Measurements from ENCODE around the gene GAB3.
"Not testable (repeated sequence)": the region's sequence is repeated elsewhere in the genome, so short reads cannot be mapped to it uniquely, and the experiment has no call there.

Gene GAB3

DNA sequence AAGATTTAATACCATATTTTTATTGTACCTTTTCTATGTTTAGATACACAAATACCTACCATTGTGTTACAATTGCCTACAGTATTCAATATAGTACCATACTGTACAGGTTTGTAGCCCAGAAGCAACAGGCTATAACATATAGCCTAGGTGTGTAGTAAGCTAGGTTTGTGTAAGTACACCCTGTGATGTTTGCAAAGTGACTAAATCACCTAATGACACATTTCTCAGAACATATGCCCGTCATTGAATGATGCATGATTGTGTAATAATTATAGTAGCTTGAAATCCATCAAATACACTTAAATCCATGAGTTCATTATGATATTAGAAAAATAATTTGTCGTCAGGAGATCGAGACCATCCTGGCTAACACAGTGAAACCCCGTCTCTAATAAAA is 30.8 kb downstream of the GAB3 start:
- no peak for DNase-seq (ENCODE audit: low spot score)

- no peak for DNase-seq (ENCODE audit: low spot score)
These were observed 31.7 kb downstream of the GAB3 start for GRCh38 chrX:154719132-154719675.

DNA sequence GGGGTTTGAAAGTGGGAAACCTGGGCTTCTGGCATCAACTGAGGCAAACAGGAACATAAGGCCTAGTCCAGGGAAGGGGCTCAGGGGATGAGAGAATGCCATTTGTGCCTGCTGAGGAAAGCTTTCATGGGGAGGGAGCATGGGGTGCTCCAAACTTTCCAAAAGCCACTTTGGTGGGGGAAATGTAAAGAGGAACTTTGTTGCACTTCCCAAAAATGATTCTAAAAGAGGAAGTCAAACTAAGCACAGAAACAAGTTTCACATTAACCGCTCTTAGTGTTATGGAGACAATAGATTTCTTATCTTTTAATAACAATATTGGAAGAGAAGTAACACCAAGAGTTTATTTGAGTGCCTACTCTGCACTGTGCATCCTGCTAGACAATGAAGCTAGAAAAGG is 32.3 kb downstream of the GAB3 start:
- no peak for DNase-seq (ENCODE audit: low spot score)

DNA sequence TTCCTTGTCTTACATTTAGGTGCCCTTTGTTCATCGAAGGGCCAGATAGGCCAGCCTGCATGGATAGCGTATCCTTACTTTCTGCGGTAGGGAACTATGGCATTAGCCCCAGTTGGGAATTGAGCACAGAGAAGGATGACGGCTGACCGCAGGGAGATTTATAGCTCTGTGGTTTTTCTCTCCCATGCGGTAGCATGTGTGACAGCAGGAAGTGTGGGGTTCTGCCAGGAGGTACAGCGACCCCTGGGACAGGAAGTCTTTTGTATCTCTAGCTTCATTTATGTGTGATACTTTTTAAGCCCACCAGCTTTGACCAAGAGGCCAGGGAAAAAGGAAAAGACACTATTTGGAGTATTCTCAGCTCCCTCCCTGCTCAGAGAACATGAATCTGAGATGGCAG is 33.1 kb downstream of the GAB3 start:
- DNase-seq (ENCODE audit: low spot score), result peak; percentile 34

- DNase-seq (ENCODE audit: low spot score), result no peak
These were observed 35.1 kb downstream of the GAB3 start for GRCh38 chrX:154715825-154716224.

- DNase-seq (ENCODE audit: low spot score), result peak; percentile 51
These were observed 36.0 kb downstream of the GAB3 start for GRCh38 chrX:154714925-154715324.

- DNase-seq (ENCODE audit: low spot score), result peak; percentile 34
These were observed 37.8 kb downstream of the GAB3 start for GRCh38 chrX:154712781-154713740.

DNA sequence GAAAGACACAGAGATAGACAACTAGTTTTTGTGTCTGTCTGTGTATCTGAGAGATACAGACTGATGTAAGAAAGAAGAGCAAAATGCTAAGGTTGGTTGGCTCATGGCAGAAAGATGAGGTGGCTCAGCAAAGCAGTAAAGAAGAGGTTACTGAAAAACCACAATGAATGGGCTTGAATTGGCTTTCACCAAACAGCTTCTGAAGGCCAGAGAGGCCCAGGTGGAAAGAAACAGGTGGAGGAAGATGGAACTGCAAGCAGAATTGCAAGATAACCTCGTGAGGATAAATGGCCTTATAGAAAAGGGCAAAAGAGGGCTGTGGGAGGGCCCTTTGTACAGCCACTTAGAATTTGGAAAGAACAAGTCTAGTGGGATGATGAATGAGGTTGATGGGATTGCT is 39.6 kb downstream of the GAB3 start:
- no peak for DNase-seq (ENCODE audit: low spot score)

DNA sequence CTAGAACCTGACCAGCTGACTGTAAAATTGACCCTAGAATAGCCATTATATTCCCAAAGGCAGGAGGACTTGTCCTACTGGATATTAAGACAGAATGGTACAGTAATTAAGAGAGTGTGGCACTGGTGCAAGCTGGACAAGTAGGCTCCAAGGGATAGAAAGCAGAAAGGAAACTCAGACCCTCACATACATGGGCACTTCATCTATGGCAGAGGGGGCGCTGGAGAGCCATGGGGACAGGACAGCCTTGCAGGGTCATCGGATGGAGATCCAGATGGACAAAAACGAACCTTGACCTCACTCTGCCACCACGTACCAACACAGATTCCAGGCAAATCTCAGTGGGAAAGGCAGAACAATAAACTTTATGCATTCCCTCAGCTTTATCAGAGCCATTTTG is 40.6 kb downstream of the GAB3 start:
- DNase-seq (ENCODE audit: low spot score), result no peak

DNA sequence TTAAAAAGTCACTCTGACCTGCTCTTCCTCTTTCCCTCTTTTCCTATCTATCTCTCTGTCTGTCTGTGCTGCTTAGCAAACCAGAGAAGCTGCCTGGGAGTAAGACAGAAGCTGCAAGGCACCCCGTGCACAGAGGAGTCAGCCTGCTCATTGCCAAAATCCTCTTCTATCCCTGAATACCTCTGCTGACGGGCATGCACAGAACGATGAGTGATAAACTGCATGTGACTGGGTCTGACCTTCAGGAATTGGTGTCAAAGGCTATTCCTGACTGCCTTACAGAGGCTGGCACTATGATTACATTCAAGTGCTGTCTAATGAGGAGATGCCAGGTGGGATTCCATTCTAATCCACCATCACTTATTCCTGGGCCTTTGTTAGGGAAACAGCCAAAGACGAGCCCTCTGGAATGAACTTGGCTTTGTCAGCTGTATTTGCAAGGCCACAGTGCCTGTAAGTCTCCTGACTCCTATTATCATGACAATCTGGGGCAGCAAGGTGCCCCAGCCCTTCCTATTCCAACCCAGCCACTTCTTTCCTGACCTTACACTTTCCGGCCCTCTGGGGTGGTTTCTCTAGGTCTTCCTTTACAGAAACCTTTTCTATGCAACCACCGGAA is 52.1 kb downstream of the GAB3 start:
- DNase-seq (ENCODE audit: low spot score), result no peak

DNA sequence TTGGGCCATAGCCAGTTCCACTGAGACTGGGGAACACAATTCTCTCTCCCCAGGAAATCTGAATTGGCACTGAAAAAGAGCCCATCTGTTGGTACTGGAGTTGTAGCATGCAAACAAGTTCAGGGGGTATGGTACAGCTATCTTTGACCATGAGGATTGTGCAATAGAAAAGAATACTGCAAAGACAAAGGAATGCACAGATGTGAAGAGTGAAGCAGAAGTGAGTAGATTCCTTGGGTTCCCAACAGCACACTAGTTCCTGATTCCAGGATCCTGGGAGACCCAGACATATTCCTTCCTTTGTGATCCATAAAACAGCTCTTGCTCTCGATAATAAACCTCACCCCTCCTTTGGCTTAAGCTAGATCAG is 54.2 kb downstream of the GAB3 start:
- DNase-seq (ENCODE audit: low spot score), result no peak

GRCh38 chrX:154695911-154696675 is 54.8 kb downstream of the GAB3 start:
- peak; percentile 55 for DNase-seq (ENCODE audit: low spot score)

DNA sequence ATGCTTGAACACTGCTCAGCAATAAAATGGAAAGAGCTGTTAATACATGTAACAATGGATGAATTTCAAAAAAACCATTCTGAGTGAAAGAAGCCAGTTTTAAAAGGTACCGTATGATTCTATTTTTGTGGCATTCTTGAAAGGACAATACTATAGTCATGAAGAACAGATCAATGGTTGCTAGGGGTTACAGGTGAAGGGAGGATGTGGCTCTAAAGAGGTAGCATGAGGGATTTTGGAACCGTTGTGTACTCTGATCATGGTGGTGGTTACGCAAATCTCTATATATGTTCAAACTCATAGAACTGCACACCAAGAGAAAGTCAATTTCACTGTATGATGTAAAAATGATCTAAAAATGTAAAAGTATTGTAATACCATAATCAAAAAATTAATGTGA is 57.5 kb downstream of the GAB3 start:
- no peak for DNase-seq (ENCODE audit: low spot score)

- not testable (repeated sequence) for DNase-seq (ENCODE audit: low spot score)
These were observed 60.4 kb downstream of the GAB3 start for GRCh38 chrX:154690438-154690837.

DNA sequence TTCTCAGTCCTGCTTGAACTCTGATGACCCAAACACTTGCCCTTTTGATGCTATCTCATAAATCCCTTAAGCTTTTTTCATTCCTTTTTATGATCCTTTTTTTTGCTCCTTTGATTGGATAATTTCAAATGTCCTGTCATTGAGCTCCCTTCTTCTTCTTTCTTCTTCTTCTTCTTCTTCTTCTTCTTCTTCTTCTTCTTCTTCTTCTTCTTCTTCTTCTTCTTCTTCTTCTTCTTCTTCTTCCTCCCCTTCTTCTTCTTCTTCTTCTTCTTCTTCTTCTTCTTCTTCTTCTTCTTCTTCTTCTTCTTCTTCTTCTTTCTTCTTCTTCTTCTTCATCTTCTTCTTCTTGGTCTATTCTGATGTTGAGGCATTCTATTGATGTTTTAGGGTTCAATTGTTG is 78.8 kb downstream of the GAB3 start:
- DNase-seq (ENCODE audit: low spot score), result not testable (repeated sequence)

- DNase-seq (ENCODE audit: low spot score), result not testable (repeated sequence)
These were observed 80.0 kb downstream of the GAB3 start for GRCh38 chrX:154670848-154671247.

DNA sequence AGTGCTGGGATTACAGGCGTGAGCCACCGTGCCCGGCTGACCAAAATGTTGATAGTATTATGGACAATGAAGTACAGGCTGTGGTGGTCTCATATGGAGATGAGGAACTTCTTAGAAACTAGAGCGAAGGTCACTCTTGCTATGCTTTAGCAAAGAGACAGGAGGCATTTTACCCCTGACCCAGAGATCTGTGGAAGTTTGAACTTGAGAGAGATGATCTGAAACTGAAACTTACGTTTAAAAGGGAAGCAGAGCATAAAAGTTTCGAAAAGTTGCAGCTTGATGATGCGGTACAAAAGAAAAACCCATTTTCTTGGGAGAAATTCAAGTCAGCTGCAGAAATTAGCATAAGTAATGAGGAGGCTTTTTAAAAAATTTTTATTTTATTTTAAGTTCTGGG is 89.0 kb downstream of the GAB3 start:
- DNase-seq (ENCODE audit: low spot score), result no peak

DNA sequence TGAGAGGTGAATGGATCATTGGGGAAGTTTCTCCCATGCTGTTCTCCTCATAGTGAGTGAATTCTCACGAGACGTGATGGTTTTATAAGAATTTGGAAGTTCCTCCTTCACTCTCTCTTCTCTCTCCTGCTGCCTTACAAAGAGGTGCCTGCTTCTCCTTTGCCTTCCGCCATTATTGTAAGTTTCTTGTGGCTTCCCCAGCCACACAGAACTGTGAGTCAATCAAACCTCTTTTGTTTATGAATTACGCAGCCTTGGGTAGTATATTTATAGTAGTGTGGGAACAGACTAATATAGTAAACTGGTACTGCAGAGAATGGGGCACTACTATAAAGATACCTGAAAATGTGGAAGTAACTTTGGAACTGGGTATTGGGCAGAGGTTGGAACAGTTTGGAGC is 89.7 kb downstream of the GAB3 start:
- no peak for DNase-seq (ENCODE audit: low spot score)

DNA sequence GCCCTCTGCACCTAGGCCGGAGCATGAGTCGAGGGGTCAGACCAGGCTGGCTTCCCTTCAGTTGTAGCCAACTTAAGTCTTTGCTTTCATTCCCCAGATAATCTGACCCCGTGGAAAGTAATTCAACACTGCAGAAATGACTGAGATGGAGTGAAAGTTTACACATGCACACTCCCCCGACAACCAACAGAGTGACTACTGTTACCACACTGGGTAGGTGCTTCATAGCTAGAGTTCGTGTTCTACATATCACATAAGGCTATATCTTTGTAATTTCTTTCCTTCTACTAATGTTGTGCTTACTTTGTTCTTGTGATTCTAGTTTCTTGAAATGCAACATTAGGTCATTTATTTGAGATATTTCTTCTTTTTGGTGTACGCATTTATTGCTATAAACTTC is 90.3 kb downstream of the GAB3 start:
- no peak for DNase-seq (ENCODE audit: low spot score)

- DNase-seq (ENCODE audit: low spot score), result no peak
These were observed 91.9 kb downstream of the GAB3 start for GRCh38 chrX:154658957-154659356.

GRCh38 chrX:154658187-154658586 is 92.7 kb downstream of the GAB3 start:
- DNase-seq (ENCODE audit: low spot score), result no peak

- no peak for DNase-seq (ENCODE audit: low spot score)
These were observed 93.6 kb downstream of the GAB3 start for GRCh38 chrX:154657226-154657805.

All from hepatic stellate cell (primary cell).